T-helper 1 cell treated with Interleukin-12 subunit alpha and Interleukin-12 subunit beta and Interleukin-4 antibody, amounts not matched to agents 30 μg/mL and 1 μg/mL, for 36 hours (primary cell): ENCODE results near the gene C15orf39.
"Not testable (repeated sequence)": the region's sequence is repeated elsewhere in the genome, so short reads cannot be mapped to it uniquely, and the experiment has no call there.

Source experiments
- H3K27ac Mint-ChIP-seq: one replicate; pipeline ENCODE4 v1.8.0; 2021; ENCODE audit warnings: mild to moderate bottlenecking, mixed read lengths
- H3K27me3 Mint-ChIP-seq: one replicate; pipeline ENCODE4 v1.8.0; 2021; ENCODE audit warnings: low read depth, mixed read lengths
- H3K36me3 Mint-ChIP-seq: one replicate; pipeline ENCODE4 v1.8.0; 2021; ENCODE audit warnings: low read depth, mixed read lengths
- H3K4me1 Mint-ChIP-seq: one replicate; pipeline ENCODE4 v1.8.0; 2021; ENCODE audit warnings: low read depth, mixed read lengths
- H3K4me3 Mint-ChIP-seq: one replicate; pipeline ENCODE4 v1.8.0; 2021; ENCODE audit warnings: mild to moderate bottlenecking, moderate library complexity, mixed read lengths
- H3K9me3 Mint-ChIP-seq: one replicate; pipeline ENCODE4 v1.8.0; 2021; ENCODE audit warnings: mixed read lengths

C15orf39 gene

DNA sequence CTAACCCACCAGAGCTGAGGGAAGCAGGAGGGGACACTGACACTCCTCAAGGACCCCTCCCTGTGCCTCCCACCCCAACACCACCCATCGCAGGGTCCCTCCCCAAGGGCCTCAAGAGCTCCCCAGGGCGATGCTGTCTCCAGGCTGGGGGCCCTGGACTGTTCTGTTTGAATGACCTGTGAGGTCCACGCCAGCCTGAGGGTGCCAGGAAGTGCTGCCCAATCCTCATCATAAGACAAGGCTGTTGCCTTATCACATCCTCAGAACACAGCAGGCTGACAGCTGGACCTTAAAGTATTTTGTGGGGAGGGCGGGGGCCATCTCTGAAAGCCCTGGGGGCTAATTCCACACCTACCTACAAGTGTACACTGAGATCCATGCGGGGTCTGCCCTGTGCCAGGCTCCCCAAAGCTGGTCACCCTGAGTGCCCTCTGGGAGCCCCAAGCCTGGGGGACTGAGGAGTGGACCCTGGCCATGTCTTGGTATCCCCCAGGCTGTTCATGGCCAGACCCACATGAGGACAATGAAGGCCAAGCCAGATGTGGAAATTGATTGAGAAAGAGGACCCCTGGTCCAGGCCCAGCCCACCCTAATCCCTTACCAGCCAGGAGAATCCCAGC is 32.6 kb downstream of the C15orf39 start:
- Mint-ChIP-seq H3K4me3 (no peak overlapping the region), H3K9me3 (no peaks in the 10 kb centered on the region), H3K36me3 (no peaks in the 10 kb centered on the region)

GRCh38 chr15:75235051-75235673 is 33.5 kb downstream of the C15orf39 start:
- Mint-ChIP-seq H3K36me3 (no peaks in the 10 kb centered on the region), H3K4me1 (no peaks in the 10 kb centered on the region), H3K27me3 (peaks cover 7% of the 10 kb centered on the region), H3K4me3 (no peak overlapping the region), H3K9me3 (no peaks in the 10 kb centered on the region), H3K27ac (no peak overlapping the region)

More for the DNA sequence above, 32.6 kb downstream of the C15orf39 start:
- H3K27ac Mint-ChIP-seq: no peak overlapping the region
- H3K27me3 Mint-ChIP-seq: peaks cover 4% of the 10 kb centered on the region
- H3K4me1 Mint-ChIP-seq: no peaks in the 10 kb centered on the region

DNA sequence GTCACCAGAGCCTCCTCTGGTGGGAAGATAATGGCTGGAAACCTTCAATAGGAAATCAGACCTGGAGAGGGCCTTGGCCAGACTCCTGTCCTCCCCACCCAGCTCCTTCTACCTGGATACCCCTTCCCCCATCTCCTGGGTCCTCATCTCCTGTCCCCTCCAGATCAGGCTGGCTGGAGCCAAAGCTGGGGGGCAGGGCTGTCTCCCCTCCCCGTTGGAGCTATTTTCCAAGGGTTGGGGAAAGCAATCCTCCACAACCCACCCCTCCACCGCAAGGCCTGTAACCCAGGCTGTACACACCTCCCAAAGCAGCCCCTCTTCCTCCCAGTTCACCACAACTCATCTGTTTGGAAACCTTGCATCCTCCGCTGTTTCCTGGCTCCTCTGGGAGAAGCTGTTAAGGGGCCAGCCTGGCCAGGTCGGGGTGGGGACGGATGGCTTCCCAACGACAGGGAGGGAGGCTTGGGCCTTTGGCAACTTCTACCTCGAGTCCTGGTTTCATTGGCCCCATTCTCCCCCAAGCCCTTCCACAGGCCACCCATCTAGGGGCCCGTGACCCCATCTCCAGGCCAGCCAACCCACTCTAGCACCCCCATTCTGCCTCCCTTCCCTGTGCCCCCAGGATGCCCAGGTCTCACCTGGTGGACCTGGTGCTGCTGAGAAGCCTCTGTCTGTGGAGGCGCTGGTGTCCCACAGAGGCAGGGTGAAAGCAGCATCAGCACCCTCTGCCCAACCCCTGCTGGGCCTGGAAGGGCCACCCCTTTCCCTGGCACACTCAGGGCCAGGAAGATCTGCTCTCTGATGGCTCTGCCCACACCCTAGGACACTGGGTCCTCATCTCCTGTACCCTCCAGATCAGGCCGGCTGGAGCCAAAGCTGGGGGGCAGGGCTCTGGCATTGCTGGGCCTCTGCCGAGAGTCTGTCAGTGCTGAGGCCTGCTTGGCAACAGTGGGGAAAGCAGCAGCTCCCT is 34.4 kb downstream of the C15orf39 start:
- Mint-ChIP-seq H3K4me1 (no peaks in the 10 kb centered on the region), H3K36me3 (no peaks in the 10 kb centered on the region), H3K4me3 (no peak overlapping the region), H3K27me3 (peaks cover 14% of the 10 kb centered on the region), H3K9me3 (no peaks in the 10 kb centered on the region), H3K27ac (no peak overlapping the region)

DNA sequence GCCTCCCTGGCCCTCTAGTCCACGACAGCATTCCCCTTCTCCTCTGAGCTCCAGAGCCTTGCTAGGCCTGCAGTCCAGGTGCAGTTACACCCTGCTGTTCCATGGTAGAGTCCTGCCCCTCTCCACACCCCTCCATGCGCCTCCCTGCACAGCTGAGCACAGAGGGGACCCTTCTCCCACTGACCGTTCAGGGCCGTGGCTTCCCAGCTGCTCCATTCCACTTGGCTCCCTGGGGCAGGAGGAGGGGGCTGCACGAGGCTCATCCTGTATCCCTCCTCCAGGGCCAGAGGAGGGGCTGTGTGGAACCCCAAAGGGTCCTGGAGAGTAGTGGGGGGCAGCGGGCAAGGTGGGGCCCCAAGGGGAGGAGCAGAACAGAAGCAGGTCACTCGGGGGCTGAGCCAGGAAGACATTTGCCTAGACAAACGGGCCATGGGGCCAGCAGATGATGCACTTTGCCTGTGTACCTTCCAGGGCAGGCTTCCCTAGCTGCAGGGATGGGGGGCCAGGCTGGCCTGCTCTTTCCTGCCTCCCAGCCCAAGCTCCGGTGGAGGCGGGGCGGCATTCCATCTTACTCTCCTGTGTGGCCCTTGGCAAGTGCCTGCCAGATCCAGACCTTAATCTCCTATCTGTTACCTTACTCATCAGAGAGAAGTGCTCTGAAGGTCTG is 35.8 kb downstream of the C15orf39 start:
- H3K9me3 Mint-ChIP-seq: no peaks in the 10 kb centered on the region
- peaks cover 14% of the 10 kb centered on the region for H3K27me3 Mint-ChIP-seq
- H3K4me1 Mint-ChIP-seq: no peaks in the 10 kb centered on the region
- no peak overlapping the region for H3K27ac Mint-ChIP-seq
- H3K4me3 Mint-ChIP-seq: no peak overlapping the region
- H3K36me3 Mint-ChIP-seq: no peaks in the 10 kb centered on the region

GRCh38 chr15:75238150-75238549 is 36.5 kb downstream of the C15orf39 start:
- Mint-ChIP-seq H3K4me3 (no peak overlapping the region), H3K36me3 (no peaks in the 10 kb centered on the region), H3K9me3 (no peaks in the 10 kb centered on the region), H3K27ac (no peak overlapping the region), H3K27me3 (peaks cover 14% of the 10 kb centered on the region), H3K4me1 (no peaks in the 10 kb centered on the region)

DNA sequence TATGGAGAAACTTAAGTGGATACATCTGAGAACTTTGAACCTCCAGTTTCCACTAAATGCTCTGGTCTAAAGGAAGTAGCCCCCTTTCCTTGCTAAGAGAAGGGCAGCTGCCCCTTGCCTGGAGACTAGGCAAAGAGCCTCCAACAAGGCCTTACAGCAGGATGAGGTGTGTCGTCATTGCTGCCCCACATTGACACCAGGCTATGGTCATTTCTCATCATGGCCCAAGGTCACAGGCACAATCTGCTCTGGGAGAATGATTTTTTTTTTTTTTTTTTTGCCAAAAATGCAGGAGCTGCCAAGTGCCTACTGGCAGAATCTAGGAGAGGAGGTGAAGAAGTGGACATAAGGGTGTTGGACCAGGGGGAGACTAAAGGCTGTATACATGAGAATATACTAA is 44.1 kb downstream of the C15orf39 start:
- H3K36me3 Mint-ChIP-seq, H3K4me3 Mint-ChIP-seq, H3K4me1 Mint-ChIP-seq, H3K9me3 Mint-ChIP-seq, H3K27ac Mint-ChIP-seq: not testable (repeated sequence)
- peaks cover 23% of the 10 kb centered on the region for H3K27me3 Mint-ChIP-seq

DNA sequence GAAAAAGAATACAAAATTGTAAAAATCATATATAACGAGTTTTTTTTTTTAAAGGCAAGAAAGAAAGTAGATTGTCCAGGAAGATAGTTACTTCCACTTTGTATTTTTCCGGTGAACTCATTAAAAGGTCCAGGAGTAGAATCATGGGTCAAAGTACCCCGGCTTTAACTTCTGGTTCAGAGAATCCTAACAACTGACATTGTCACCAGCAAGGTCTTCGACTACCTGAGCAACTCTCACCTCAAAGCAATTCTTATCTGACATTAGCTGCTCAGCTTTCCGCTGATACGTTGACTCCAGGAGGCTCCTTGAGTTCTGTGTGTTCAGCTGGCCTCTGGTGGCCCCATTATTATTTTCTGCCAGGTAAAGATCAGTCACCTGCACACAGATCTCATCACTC is 47.3 kb downstream of the C15orf39 start:
- not testable (repeated sequence) for H3K27ac Mint-ChIP-seq, H3K36me3 Mint-ChIP-seq, H3K9me3 Mint-ChIP-seq, H3K4me3 Mint-ChIP-seq, H3K4me1 Mint-ChIP-seq
- H3K27me3 Mint-ChIP-seq: peaks cover 34% of the 10 kb centered on the region

DNA sequence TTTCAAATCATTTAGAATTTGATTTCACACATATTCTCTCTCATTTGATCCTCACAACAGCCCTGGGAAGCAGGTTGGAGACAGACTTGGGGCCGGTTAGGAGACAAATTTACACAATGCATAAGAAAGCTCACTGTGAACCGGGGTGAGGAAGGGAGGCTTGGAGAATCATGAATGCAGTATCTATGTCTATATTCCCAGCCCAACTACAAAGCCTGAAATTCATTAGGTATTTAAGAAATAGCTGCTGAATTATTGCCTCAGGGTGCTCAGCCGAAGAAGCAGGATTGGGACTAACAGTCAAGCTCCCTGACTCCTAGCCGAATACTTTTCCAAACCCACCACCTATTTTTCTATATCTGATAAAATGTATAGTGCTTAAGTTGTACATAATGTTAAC is 48.0 kb downstream of the C15orf39 start:
- Mint-ChIP-seq H3K9me3 (no peaks in the 10 kb centered on the region), H3K4me3 (no peak overlapping the region), H3K27ac (no peak overlapping the region), H3K4me1 (no peaks in the 10 kb centered on the region), H3K27me3 (peaks cover 34% of the 10 kb centered on the region), H3K36me3 (no peaks in the 10 kb centered on the region)

DNA sequence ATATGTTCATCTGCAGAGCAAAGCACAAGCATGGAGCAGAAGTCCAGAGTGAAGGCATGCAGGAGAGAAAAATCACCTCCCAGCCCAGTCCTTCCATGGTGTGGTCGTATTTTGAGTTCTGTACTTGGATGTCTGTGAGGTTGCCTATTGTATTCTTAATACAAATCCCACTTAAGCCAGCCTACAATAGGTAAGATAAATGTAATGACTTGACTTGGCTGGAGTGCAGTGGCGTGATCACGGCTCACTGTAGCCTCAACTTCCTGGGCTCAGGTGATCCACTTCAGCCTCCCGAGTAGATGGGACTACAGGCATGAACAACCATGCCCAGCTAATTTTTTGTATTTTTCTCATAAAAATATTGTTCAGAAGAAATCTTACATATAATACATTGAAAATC is 49.7 kb downstream of the C15orf39 start:
- H3K4me1 Mint-ChIP-seq, H3K4me3 Mint-ChIP-seq, H3K9me3 Mint-ChIP-seq, H3K27ac Mint-ChIP-seq, H3K36me3 Mint-ChIP-seq: not testable (repeated sequence)
- peaks cover 27% of the 10 kb centered on the region for H3K27me3 Mint-ChIP-seq

GRCh38 chr15:75252285-75252684 is 50.6 kb downstream of the C15orf39 start:
- not testable (repeated sequence) for H3K4me1 Mint-ChIP-seq, H3K36me3 Mint-ChIP-seq, H3K27ac Mint-ChIP-seq, H3K9me3 Mint-ChIP-seq, H3K4me3 Mint-ChIP-seq
- H3K27me3 Mint-ChIP-seq: peaks cover 27% of the 10 kb centered on the region

- not testable (repeated sequence) for H3K27ac Mint-ChIP-seq, H3K27me3 Mint-ChIP-seq, H3K4me1 Mint-ChIP-seq, H3K9me3 Mint-ChIP-seq, H3K36me3 Mint-ChIP-seq, H3K4me3 Mint-ChIP-seq
Measured at GRCh38 chr15:75258034-75258433, 56.4 kb downstream of the C15orf39 start, which contains the start of gene GOLGA6C. Gene GOLGA6C, plus strand, starts transcription at chr15:75258334. Its CDS starts 265 bp downstream, at chr15:75258599.

- not testable (repeated sequence) for H3K27me3 Mint-ChIP-seq, H3K4me1 Mint-ChIP-seq, H3K36me3 Mint-ChIP-seq, H3K4me3 Mint-ChIP-seq, H3K9me3 Mint-ChIP-seq, H3K27ac Mint-ChIP-seq
Measured at GRCh38 chr15:75258620-75259343, 57.1 kb downstream of the C15orf39 start.

DNA sequence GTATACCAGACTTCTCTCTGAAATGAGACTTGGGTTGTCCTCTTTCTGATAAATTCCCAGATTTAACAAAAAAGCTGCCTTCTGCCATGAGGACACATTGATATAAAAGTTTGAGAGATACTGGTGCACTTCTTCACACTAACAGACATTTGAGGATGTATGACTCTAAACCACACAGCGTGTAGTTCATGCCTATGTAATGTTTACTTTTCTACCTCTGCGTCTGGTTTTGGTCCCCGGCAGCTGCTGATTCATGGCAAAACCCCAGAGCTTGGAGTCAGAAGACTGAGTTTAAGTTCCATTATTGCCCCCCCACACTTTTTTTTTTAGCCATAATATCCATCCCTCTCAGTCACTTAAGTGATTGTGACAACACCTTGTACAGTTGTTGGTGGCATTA is 58.2 kb downstream of the C15orf39 start:
- not testable (repeated sequence) for H3K4me1 Mint-ChIP-seq, H3K36me3 Mint-ChIP-seq, H3K27me3 Mint-ChIP-seq, H3K4me3 Mint-ChIP-seq, H3K27ac Mint-ChIP-seq, H3K9me3 Mint-ChIP-seq
